Left lung (tissue), 14 donors: ENCODE measurements around the gene C9orf43. TPM values are rescaled to one million over a fixed set of nuclear protein-coding genes. Genes with fewer than 3 reads are reported as not detected.
A peak's percentile ranks its signal among the peaks of the same experiment; 100 is the strongest.
"Not testable (repeated sequence)": the region's sequence is repeated elsewhere in the genome, so short reads cannot be mapped to it uniquely, and the experiment has no call there.

Experiments used
- ATAC-seq: fragments of 200-7000 bp; cut with Tn5 transposase; one replicate; pipeline ENCODE4 v1.9.1; 2020; ENCODE audit warnings: moderate library complexity
- DNase-seq, 4 donors: peaks; one replicate each; pipeline ENCODE4 v3.0.0-alpha.2; 2013 to 2020
- H3K27ac ChIP-seq, 2 donors: fragments of 200-600 bp; sonication (generic) in 1 of 2; one replicate each; pipeline versions ENCODE4 v1.5.0 to v1.8.0; 2020 to 2021
- H3K27me3 ChIP-seq, 2 donors: fragments of 200-600 bp; sonication (generic) in 1 of 2; one replicate each; pipeline versions ENCODE4 v1.5.0 to v1.8.0; 2020 to 2021
- H3K36me3 ChIP-seq, 2 donors: fragments of 200-600 bp; sonication (generic) in 1 of 2; one replicate each; pipeline versions ENCODE4 v1.5.0 to v1.8.0; 2020 to 2021
- H3K4me1 ChIP-seq, 2 donors: fragments of 200-600 bp; one replicate each; pipeline ENCODE4 v1.8.0; 2021
- H3K4me3 ChIP-seq, 2 donors: fragments of 200-600 bp; sonication (generic) in 1 of 2; one replicate each; pipeline versions ENCODE4 v1.5.0 to v1.8.0; 2020 to 2021; ENCODE audit warnings: mild to moderate bottlenecking in 1 of 2
- H3K9me3 ChIP-seq, 2 donors: fragments of 200-600 bp; sonication (generic) in 1 of 2; one replicate each; pipeline versions ENCODE4 v1.5.0 to v1.8.0; 2020 to 2021
- CTCF ChIP-seq, 2 donors: fragments of 200-600 bp; sonication (generic) in 1 of 2; IDR thresholded peaks; one replicate each; pipeline versions ENCODE4 v1.5.0 to v1.8.0; 2021; ENCODE audit warnings: antibody characterized with exemption in 2 of 2
- intact Hi-C, 2 donors: fragments of 100-400 bp; cut with DNase I; formaldehyde crosslinking; loops; one replicate each; pipeline versions ENCODE4 v1.11.2 to v1.14.2; 2022
- long read RNA-seq, 12 donors: library from polyadenylated mRNA in 2 of 12; unstranded in 2 of 12; transcript quantifications; one replicate each; pipeline ENCODE4 v2.0.0 and lab custom pipeline, GENCODE V29; 2019 to 2026
- polyA plus RNA-seq, 6 donors: library from polyadenylated mRNA; unstranded; fragments of 120-200 nt; gene quantifications; one replicate each; pipeline ENCODE4 v1.2.1, GENCODE V29; 2013; ENCODE audit not compliant: insufficient read length in 6 of 6
- total RNA-seq, 2 donors: library from RNA; stranded (reverse); fragmentation: NEBNext Ultra II Directional; extraction: Animal tissue kit (Norgen Biotek cat#: 25700); gene quantifications; one replicate each; pipeline ENCODE4 v1.2.1, GENCODE V29; 2021
- donor health status: DM: no; HTN: yes; CAD: no.
- donor health status: DM: no; HTN: no; CAD: no.

Gene C9orf43, protein sequence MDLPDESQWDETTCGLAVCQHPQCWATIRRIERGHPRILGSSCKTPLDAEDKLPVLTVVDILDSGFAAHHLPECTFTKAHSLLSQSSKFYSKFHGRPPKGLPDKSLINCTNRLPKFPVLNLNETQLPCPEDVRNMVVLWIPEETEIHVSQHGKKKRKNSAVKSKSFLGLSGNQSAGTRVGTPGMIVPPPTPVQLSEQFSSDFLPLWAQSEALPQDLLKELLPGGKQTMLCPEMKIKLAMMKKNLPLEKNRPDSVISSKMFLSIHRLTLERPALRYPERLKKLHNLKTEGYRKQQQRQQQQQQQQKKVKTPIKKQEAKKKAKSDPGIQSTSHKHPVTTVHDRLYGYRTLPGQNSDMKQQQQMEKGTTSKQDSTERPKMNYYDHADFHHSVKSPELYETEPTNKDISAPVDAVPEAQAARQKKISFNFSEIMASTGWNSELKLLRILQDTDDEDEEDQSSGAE
- total RNA-seq: under 1 TPM; 0.47 to 0.73 TPM
- 1 to 10 TPM in 2 of 6 donors, under 1 TPM in 4; 0.53 to 1.2 (median 0.87) TPM for polyA plus RNA-seq
- long read RNA-seq, donor 1: 0 reads
- long read RNA-seq, donor 2: 0 reads
- long read RNA-seq, donor 3: 0 reads
- long read RNA-seq, donor 4, partial matches to known transcripts: 0 of 1 reads
- long read RNA-seq, donor 4, other reads (novel, unspliced or antisense): 0 of 1 reads
- long read RNA-seq, donor 5, partial matches to known transcripts: 0 of 38 reads
- long read RNA-seq, donor 5, other reads (novel, unspliced or antisense): 38 of 38 reads
- long read RNA-seq, donor 6: 0 reads
- long read RNA-seq, donor 7, partial matches to known transcripts: 47 of 47 reads
- long read RNA-seq, donor 7, other reads (novel, unspliced or antisense): 0 of 47 reads
- long read RNA-seq, donor 8: 0 reads
- long read RNA-seq, donor 9: 0 reads
- long read RNA-seq, donor 10, partial matches to known transcripts: 0 of 2 reads
- long read RNA-seq, donor 10, other reads (novel, unspliced or antisense): 0 of 2 reads
- long read RNA-seq, donor 11, partial matches to known transcripts: 0 of 27 reads
- long read RNA-seq, donor 11, other reads (novel, unspliced or antisense): 27 of 27 reads
- long read RNA-seq, donor 12: 0 reads

- intact Hi-C loops: no loop called here
- Histone ChIP-seq H3K4me3 (peak within 1 kb of the TSS; percentile 84 to 92), H3K27me3 (no peaks in the 10 kb centered on the region), H3K9me3 (no peaks in the 10 kb centered on the region), H3K4me1 (peaks cover 10 to 37% of the 10 kb centered on the region in 2 donors), H3K36me3 (peaks cover 0 to 21% of the 10 kb centered on the region in 2 donors), H3K27ac (peak within 1 kb of the TSS; percentile 90 to 92)
- no peak for TF ChIP-seq CTCF (IDR thresholded peaks at IDR 0.05)
- ATAC-seq (peak; percentile 98), DNase-seq (peak; percentile 95 to 98 (median 97))
These were observed at the start of gene C9orf43, which contains the start of gene POLE3 for GRCh38 chr9:113410207-113410864. TSS of gene C9orf43 (plus strand) at chr9:113410747. CDS start at chr9:113413494, 2,747 bp downstream. TSS of gene POLE3 (minus strand) at chr9:113410675. CDS start at chr9:113410293, 382 bp downstream.

DNA sequence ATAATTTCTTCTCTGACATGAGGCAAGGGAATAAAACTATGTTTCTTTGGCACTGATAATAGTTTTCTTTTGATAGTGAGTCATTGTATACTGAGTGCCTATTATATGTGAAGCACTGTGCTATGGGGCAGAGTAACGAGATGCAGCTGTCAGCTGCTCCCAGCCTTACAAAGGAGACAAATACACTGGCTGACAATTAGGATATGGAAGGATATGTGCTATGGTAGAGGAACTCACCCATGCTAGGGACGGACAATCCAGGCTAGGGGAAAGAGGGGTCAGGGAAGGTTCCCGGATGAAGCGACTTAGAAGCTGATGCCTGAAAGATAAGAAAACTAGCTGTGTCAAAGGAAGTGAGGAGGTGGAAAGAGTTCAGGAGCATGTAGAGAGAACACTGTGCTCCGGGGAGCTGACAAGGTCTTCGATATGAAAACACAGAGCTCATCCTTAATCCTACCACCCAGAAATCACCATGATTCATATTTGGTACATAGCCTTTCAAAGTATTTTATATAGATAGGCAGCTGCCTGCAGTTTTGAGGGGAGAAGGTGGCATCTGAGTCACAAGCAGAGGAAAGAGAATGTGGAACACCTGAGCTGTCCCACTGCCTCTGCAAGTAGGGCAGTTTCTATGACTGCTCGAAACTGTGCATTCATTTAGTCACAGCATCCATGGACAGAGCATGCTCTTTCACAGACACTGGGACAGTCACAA, 49.1 kb upstream of the C9orf43 start:
- H3K27ac ChIP-seq: no peak overlapping the region
- DNase-seq (no peak), ATAC-seq (no peak)
- H3K27me3 ChIP-seq: no peaks in the 10 kb centered on the region
- H3K4me3 ChIP-seq: no peak overlapping the region
- intact Hi-C loops: no loop called here
- H3K4me1 ChIP-seq: peaks cover 0 to 7% of the 10 kb centered on the region in 2 donors
- no peaks in the 10 kb centered on the region for H3K9me3 ChIP-seq
- no peak for TF ChIP-seq CTCF (IDR thresholded peaks at IDR 0.05)
- H3K36me3 ChIP-seq: no peaks in the 10 kb centered on the region

- TF ChIP-seq CTCF (IDR thresholded peaks at IDR 0.05): no peak
- Histone ChIP-seq H3K4me1 (peaks cover 0 to 7% of the 10 kb centered on the region in 2 donors), H3K27me3 (no peaks in the 10 kb centered on the region), H3K27ac (no peak overlapping the region), H3K4me3 (no peak overlapping the region), H3K36me3 (no peaks in the 10 kb centered on the region), H3K9me3 (no peaks in the 10 kb centered on the region)
- ATAC-seq (no peak), DNase-seq (no peak)
- intact Hi-C loops: no loop called here
These were observed 47.2 kb upstream of the C9orf43 start for GRCh38 chr9:113363336-113363735.

GRCh38 chr9:113364951-113365350, 45.6 kb upstream of the C9orf43 start:
- no peak for ATAC-seq
- H3K4me3 ChIP-seq: no peak overlapping the region

GRCh38 chr9:113365652-113366051, 44.9 kb upstream of the C9orf43 start:
- H3K36me3 ChIP-seq, H3K9me3 ChIP-seq, H3K4me3 ChIP-seq, H3K27ac ChIP-seq, ATAC-seq, H3K4me1 ChIP-seq, H3K27me3 ChIP-seq, intact Hi-C loops, DNase-seq: not testable (repeated sequence)

More at GRCh38 chr9:113364951-113365350, 45.6 kb upstream of the C9orf43 start:
- DNase-seq: no peak
- Histone ChIP-seq H3K4me1 (peaks cover 0 to 7% of the 10 kb centered on the region in 2 donors), H3K27me3 (no peaks in the 10 kb centered on the region), H3K9me3 (no peaks in the 10 kb centered on the region), H3K27ac (no peak overlapping the region), H3K36me3 (no peaks in the 10 kb centered on the region)
- no peak for TF ChIP-seq CTCF (IDR thresholded peaks at IDR 0.05)
- intact Hi-C loops: no loop called here
